Measurements from ENCODE around the gene SLC25A21.
"Not testable (repeated sequence)": the region's sequence is repeated elsewhere in the genome, so short reads cannot be mapped to it uniquely, and the experiment has no call there.

The SLC25A21 gene

GRCh38 chr14:36823651-36824050 is 348.8 kb downstream of the SLC25A21 start:
- no peak for DNase-seq (ENCODE audit: low read depth in 2 of 2)

- no peak for DNase-seq (ENCODE audit: low read depth in 2 of 2)
These were observed 349.7 kb downstream of the SLC25A21 start for GRCh38 chr14:36822685-36823084.

- DNase-seq (ENCODE audit: low read depth in 2 of 2): no peak
These were observed 351.5 kb downstream of the SLC25A21 start for GRCh38 chr14:36820901-36821300.

- DNase-seq (ENCODE audit: low read depth in 2 of 2): no peak
These were observed 352.2 kb downstream of the SLC25A21 start for GRCh38 chr14:36820111-36820709.

- no peak for DNase-seq (ENCODE audit: low read depth in 2 of 2)
These were observed 353.5 kb downstream of the SLC25A21 start for GRCh38 chr14:36818794-36819384.

GRCh38 chr14:36818246-36818645 is 354.2 kb downstream of the SLC25A21 start:
- no peak for DNase-seq (ENCODE audit: low read depth in 2 of 2)

GRCh38 chr14:36817071-36817930 is 355.1 kb downstream of the SLC25A21 start:
- no peak for DNase-seq (ENCODE audit: low read depth in 2 of 2)

- DNase-seq (ENCODE audit: low read depth in 2 of 2): no peak
These were observed 355.9 kb downstream of the SLC25A21 start for GRCh38 chr14:36816481-36816880.

- not testable (repeated sequence) for DNase-seq (ENCODE audit: low read depth in 2 of 2)
These were observed 357.6 kb downstream of the SLC25A21 start for GRCh38 chr14:36814783-36815182.

GRCh38 chr14:36810209-36810608 is 362.2 kb downstream of the SLC25A21 start:
- no peak for DNase-seq (ENCODE audit: low read depth in 2 of 2)

- no peak for DNase-seq (ENCODE audit: low read depth in 2 of 2)
These were observed 364.7 kb downstream of the SLC25A21 start for GRCh38 chr14:36807727-36808126.

GRCh38 chr14:36805131-36805559 is 367.3 kb downstream of the SLC25A21 start:
- DNase-seq (ENCODE audit: low read depth in 2 of 2): no peak

GRCh38 chr14:36797634-36798033 is 374.8 kb downstream of the SLC25A21 start:
- DNase-seq (ENCODE audit: low read depth in 2 of 2): no peak

- no peak for DNase-seq (ENCODE audit: low read depth in 2 of 2)
These were observed 381.0 kb downstream of the SLC25A21 start for GRCh38 chr14:36791402-36791801.

GRCh38 chr14:36785511-36785910 is 386.9 kb downstream of the SLC25A21 start:
- no peak for DNase-seq (ENCODE audit: low read depth in 2 of 2)

GRCh38 chr14:36784541-36784940 is 387.9 kb downstream of the SLC25A21 start:
- DNase-seq (ENCODE audit: low read depth in 2 of 2): no peak

- DNase-seq (ENCODE audit: low read depth in 2 of 2): no peak
These were observed 390.5 kb downstream of the SLC25A21 start for GRCh38 chr14:36781897-36782296.

- DNase-seq (ENCODE audit: low read depth in 2 of 2): no peak
These were observed 398.8 kb downstream of the SLC25A21 start for GRCh38 chr14:36773558-36773957.

GRCh38 chr14:36773136-36773540 is 399.3 kb downstream of the SLC25A21 start:
- no peak for DNase-seq (ENCODE audit: low read depth in 2 of 2)

GRCh38 chr14:36771028-36771640 is 401.3 kb downstream of the SLC25A21 start:
- DNase-seq (ENCODE audit: low read depth in 2 of 2): no peak

GRCh38 chr14:36768638-36769337 is 403.6 kb downstream of the SLC25A21 start:
- DNase-seq (ENCODE audit: low read depth in 2 of 2): no peak

Data from stimulated activated CD8-positive, alpha-beta memory T cell treated with anti-CD3 and anti-CD28 coated beads, Interleukin-15, amount 100 ng/mL, for 4 hours (primary cell).